HG03469 (cell line): ENCODE data around the gene SFXN5.
"Not testable (repeated sequence)": the region's sequence is repeated elsewhere in the genome, so short reads cannot be mapped to it uniquely, and the experiment has no call there.

Source experiments
- ATAC-seq: cut with Tn5 transposase; IDR thresholded peaks from one replicate; pipeline ENCODE4 v1.9.1; 2021; ENCODE audit warnings: mild to moderate bottlenecking, moderate library complexity, moderate number of reproducible peaks; ENCODE audit not compliant: unreplicated experiment

The SFXN5 gene

GRCh38 chr2:73101626-73102256 lies 30.2 kb upstream of the SFXN5 start:
- ATAC-seq: no peak

GRCh38 chr2:73100956-73101355 lies 29.4 kb upstream of the SFXN5 start:
- ATAC-seq: no peak

- no peak for ATAC-seq
Observed at GRCh38 chr2:73099486-73099885, 28.0 kb upstream of the SFXN5 start.

- no peak for ATAC-seq
Observed at GRCh38 chr2:73095910-73096309, 24.4 kb upstream of the SFXN5 start.

DNA sequence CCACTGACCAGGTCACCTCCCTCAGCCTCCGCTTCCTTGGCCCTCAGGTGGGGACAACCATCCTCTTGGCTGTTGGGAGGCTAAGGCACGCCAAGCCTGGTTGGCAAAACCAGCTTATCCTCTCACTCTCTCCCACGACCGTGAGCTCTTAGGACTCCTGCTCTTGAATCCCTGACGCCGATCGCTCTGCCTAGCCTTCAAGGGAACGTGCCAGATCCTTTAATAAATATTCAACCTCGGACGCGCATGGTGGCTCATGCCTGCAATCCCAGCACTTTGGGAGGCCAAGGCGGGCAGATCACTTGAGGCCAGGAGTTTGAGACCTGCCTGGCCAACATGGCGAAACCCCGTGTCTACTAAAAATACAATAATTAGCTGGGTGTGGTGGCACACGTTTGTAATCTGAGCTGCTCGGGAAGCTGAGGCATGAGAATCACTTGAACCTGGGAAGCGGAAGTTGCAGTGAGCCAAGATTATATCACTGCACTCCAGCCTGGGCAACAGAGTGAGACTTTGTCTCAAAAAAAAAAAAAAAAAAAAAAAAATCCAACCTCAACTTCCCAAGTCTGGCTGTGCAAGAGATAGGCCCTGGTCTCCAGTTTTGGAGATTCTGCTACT lies 22.2 kb upstream of the SFXN5 start:
- not testable (repeated sequence) for ATAC-seq

- ATAC-seq: no peak
Observed at GRCh38 chr2:73092146-73092783, 20.8 kb upstream of the SFXN5 start.

GRCh38 chr2:73091696-73092095 lies 20.2 kb upstream of the SFXN5 start:
- no peak for ATAC-seq

GRCh38 chr2:73091164-73091563 lies 19.7 kb upstream of the SFXN5 start:
- ATAC-seq: no peak

DNA sequence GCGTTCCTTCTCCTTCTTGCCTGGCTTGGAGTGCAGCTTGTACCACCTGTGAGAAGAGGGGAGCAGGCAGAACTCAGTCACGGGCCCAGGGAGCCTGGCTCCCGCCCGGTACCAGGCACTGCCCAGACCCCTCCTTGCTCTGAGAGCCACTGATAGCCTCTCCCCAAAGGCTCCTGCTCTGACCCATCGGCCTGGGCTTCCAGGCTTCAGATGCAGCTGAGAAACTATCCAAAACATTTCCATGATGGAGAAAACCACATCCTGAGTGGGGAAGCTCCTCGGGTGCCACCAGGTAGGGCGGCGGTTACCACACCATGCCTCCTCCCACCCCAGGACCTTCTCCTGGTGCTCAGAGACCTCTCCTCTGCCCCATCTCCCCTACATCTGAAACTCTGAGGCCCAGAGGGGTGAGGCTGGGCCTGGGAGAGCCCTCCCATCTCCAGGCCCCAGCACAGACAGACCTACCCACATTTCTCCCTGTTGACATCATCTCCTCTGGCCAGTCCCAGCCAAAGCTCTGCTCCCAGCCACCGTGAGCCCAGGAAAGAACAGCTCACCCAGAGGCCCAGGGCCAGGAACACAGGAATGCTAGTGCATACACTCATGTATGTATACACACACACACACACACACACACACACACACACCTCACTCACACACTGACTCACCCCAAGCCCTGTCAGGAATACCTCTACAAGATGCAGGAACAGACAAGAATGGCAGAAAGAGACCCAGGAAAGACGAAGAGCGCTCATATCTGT lies 17.9 kb upstream of the SFXN5 start:
- no peak for ATAC-seq

DNA sequence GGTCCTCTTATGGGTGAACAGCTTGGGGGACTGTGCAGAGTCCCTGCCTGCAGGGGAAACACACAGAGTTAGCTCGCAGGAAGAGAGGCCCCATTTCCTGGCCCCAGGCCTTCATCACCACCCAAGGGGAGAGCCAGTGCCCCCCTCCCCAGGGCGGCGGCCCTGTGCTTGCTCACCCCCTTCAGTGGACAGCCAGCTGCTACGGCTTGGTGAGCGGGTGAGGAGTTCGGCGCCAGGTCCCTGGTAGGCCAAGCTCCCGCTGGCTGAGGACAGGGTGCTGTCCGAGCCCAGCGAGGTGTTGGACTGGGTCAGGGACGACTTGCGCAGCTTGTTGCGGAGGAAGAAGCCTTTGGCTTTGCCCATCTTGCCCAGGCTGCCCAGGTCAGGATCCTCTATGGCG lies 17.2 kb upstream of the SFXN5 start:
- no peak for ATAC-seq

GRCh38 chr2:73088211-73088610 lies 16.7 kb upstream of the SFXN5 start:
- ATAC-seq: no peak

- ATAC-seq: no peak
Observed at GRCh38 chr2:73087311-73087710, 15.8 kb upstream of the SFXN5 start.

GRCh38 chr2:73085691-73086090 lies 14.2 kb upstream of the SFXN5 start:
- peak; percentile 89 for ATAC-seq

DNA sequence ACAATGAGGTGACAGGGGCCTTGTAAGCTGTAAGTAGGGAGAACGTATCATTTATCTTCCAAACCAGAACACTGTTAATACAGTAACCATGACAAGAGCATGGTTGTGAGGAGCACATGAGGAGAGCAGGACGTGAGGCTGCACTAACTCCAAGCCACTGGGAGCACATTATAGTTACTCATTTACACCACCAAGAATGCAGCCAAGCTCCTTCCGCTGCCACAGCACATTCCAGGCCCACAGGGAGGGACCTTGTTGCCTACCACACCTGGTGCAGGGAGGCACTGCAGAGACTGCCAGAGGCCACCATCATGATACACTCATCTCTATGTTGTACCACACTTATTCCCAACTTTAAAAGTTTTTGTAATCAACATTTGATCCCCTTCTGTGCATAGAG lies 13.5 kb upstream of the SFXN5 start:
- no peak for ATAC-seq

GRCh38 chr2:73083886-73084800 lies 12.6 kb upstream of the SFXN5 start:
- no peak for ATAC-seq

GRCh38 chr2:73082523-73083410 lies 11.3 kb upstream of the SFXN5 start:
- ATAC-seq: no peak

GRCh38 chr2:73081181-73081671 lies 9.7 kb upstream of the SFXN5 start:
- no peak for ATAC-seq

- no peak for ATAC-seq
Observed at GRCh38 chr2:73080321-73081131, 9.0 kb upstream of the SFXN5 start.

- ATAC-seq: no peak
Observed at GRCh38 chr2:73079636-73080035, 8.1 kb upstream of the SFXN5 start.
